Activated CD8-positive, alpha-beta memory T cell treated with anti-CD3 and anti-CD28 coated beads for 24 hours (primary cell): ENCODE measurements around the gene CLDN18.

Experiments
- DNase-seq: peaks from one replicate; pipeline ENCODE4 v3.0.0-alpha.2; 2020

The CLDN18 gene

GRCh38 chr3:138027821-138028220 is 17.9 kb downstream of the CLDN18 start:
- no peak for DNase-seq

GRCh38 chr3:138030734-138031280 is 20.8 kb downstream of the CLDN18 start:
- DNase-seq = no peak

GRCh38 chr3:138031536-138031935 is 21.6 kb downstream of the CLDN18 start:
- no peak for DNase-seq

- DNase-seq = no peak
These were observed 22.6 kb downstream of the CLDN18 start for GRCh38 chr3:138032567-138032966.

- no peak for DNase-seq
These were observed 23.3 kb downstream of the CLDN18 start for GRCh38 chr3:138033202-138033691.

- DNase-seq = no peak
These were observed 25.0 kb downstream of the CLDN18 start for GRCh38 chr3:138034918-138035317.

GRCh38 chr3:138036572-138036971 is 26.6 kb downstream of the CLDN18 start:
- no peak for DNase-seq

GRCh38 chr3:138038725-138039462 is 28.9 kb downstream of the CLDN18 start:
- DNase-seq = no peak

- no peak for DNase-seq
These were observed 32.1 kb downstream of the CLDN18 start for GRCh38 chr3:138042043-138042442.

GRCh38 chr3:138043266-138044029 is 33.5 kb downstream of the CLDN18 start:
- DNase-seq = no peak

GRCh38 chr3:138046085-138046484 is 36.1 kb downstream of the CLDN18 start:
- no peak for DNase-seq

GRCh38 chr3:138046955-138047354 is 37.0 kb downstream of the CLDN18 start:
- DNase-seq = no peak

- DNase-seq = no peak
These were observed 37.7 kb downstream of the CLDN18 start for GRCh38 chr3:138047596-138048158.

GRCh38 chr3:138049157-138049919 is 39.4 kb downstream of the CLDN18 start:
- DNase-seq = no peak

GRCh38 chr3:138051947-138052802 is 42.2 kb downstream of the CLDN18 start:
- DNase-seq = no peak

- no peak for DNase-seq
These were observed 44.1 kb downstream of the CLDN18 start for GRCh38 chr3:138054057-138054456.

GRCh38 chr3:138057384-138057783 is 47.4 kb downstream of the CLDN18 start:
- DNase-seq = no peak

GRCh38 chr3:138059261-138059660 is 49.3 kb downstream of the CLDN18 start:
- DNase-seq = no peak

GRCh38 chr3:138060792-138061191 is 50.8 kb downstream of the CLDN18 start:
- no peak for DNase-seq

GRCh38 chr3:138062037-138062436 is 52.1 kb downstream of the CLDN18 start:
- DNase-seq = no peak

GRCh38 chr3:138062626-138063025 is 52.7 kb downstream of the CLDN18 start:
- no peak for DNase-seq

- DNase-seq = no peak
These were observed 53.5 kb downstream of the CLDN18 start for GRCh38 chr3:138063416-138063815.
